Fibroblast of mammary gland (primary cell): ENCODE measurements around the gene OXNAD1.
A peak's percentile ranks its signal among the peaks of the same experiment; 100 is the strongest.

ENCODE experiments used
- DNase-seq: peaks from one replicate; pipeline ENCODE4 v3.0.0-alpha.2; 2010; ENCODE audit warnings: low read depth
- H3K4me3 ChIP-seq: 2 replicates; pipeline ENCODE4 v1.5.1; 2011; ENCODE audit warnings: low read depth, mild to moderate bottlenecking, low read length, moderate library complexity; ENCODE audit not compliant: control insufficient read depth
- CTCF ChIP-seq: conservative IDR thresholded peaks from 2 replicates; pipeline ENCODE4 v1.5.1; 2011; ENCODE audit warnings: low read depth, low read length, inconsistent platforms; ENCODE audit not compliant: control insufficient read depth, insufficient read depth

OXNAD1 gene

GRCh38 chr3:16315623-16316022 lies 50.6 kb downstream of the OXNAD1 start:
- DNase-seq, result no peak
- no peak overlapping the region for H3K4me3 ChIP-seq

GRCh38 chr3:16316396-16316795 lies 51.4 kb downstream of the OXNAD1 start:
- no peak overlapping the region for H3K4me3 ChIP-seq
- TF ChIP-seq CTCF, result no peak
- no peak for DNase-seq

More at GRCh38 chr3:16315623-16316022, 50.6 kb downstream of the OXNAD1 start:
- TF ChIP-seq CTCF, result no peak

GRCh38 chr3:16316847-16317560 lies 52.0 kb downstream of the OXNAD1 start:
- no peak for TF ChIP-seq CTCF
- no peak overlapping the region for H3K4me3 ChIP-seq
- DNase-seq, result no peak

GRCh38 chr3:16317561-16317945 lies 52.5 kb downstream of the OXNAD1 start:
- no peak for DNase-seq
- H3K4me3 ChIP-seq, result no peak overlapping the region
- no peak for TF ChIP-seq CTCF

- H3K4me3 ChIP-seq, result no peak overlapping the region
- DNase-seq, result peak; percentile 31
- TF ChIP-seq CTCF, result no peak
These were observed 53.2 kb downstream of the OXNAD1 start for GRCh38 chr3:16318176-16318575.

- no peak overlapping the region for H3K4me3 ChIP-seq
- peak; percentile 43 for TF ChIP-seq CTCF
- DNase-seq, result peak; percentile 14
These were observed 54.3 kb downstream of the OXNAD1 start for GRCh38 chr3:16319307-16319706.
